ENCODE results near the gene PLCB4. TPM values are rescaled to one million over a fixed set of nuclear protein-coding genes. Genes with fewer than 3 reads are reported as not detected.

PLCB4 gene
- total RNA-seq, 1 donor from 2014 or later: 10.5 TPM

DNA sequence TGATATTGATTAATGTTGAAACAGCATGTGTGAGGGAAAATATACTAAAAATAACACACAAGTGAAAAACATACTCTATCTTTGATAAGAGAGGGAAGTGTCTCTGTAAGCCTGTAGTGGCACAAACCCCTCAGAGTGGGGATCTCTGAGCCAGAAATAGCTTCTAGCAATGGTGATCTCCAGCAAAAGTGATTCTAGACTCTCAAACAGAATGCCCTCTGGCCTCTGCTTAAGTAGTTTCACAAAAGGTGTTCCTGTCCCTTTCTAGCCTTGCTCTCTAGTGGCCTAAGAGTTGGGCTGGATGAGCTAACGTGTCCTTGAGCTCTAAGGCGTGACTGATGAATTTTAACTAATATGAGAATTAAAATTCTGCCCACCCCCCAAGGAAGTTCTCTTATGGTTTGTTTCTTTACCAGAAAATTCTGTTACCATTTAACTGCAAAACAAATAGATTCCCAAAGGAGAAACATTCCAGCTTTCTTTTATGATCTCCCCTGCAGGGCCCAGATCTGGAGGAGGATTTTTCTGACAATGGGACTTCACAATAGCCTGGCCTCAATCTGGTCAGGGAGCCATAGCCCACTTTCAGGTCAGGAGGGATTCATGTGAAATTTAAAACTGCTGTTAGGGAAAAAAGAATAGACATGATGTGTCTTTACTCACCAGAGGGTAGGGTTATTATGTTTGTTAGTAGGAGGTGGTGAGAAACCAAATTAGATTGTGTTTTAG lies 263.0 kb downstream of the PLCB4 start:
- Mint-ChIP-seq H3K27ac (ENCODE audit: unreplicated experiment) (no peak overlapping the region), H3K4me1 (ENCODE audit: unreplicated experiment) (peaks cover 3% of the 10 kb centered on the region), H3K27me3 (ENCODE audit: unreplicated experiment) (peaks cover 1% of the 10 kb centered on the region), H3K9me3 (ENCODE audit: unreplicated experiment) (no peaks in the 10 kb centered on the region), H3K36me3 (ENCODE audit: low read depth, unreplicated experiment) (no peaks in the 10 kb centered on the region), H3K4me3 (ENCODE audit: unreplicated experiment) (no peak overlapping the region)
- TF ChIP-seq, protein P1, sequence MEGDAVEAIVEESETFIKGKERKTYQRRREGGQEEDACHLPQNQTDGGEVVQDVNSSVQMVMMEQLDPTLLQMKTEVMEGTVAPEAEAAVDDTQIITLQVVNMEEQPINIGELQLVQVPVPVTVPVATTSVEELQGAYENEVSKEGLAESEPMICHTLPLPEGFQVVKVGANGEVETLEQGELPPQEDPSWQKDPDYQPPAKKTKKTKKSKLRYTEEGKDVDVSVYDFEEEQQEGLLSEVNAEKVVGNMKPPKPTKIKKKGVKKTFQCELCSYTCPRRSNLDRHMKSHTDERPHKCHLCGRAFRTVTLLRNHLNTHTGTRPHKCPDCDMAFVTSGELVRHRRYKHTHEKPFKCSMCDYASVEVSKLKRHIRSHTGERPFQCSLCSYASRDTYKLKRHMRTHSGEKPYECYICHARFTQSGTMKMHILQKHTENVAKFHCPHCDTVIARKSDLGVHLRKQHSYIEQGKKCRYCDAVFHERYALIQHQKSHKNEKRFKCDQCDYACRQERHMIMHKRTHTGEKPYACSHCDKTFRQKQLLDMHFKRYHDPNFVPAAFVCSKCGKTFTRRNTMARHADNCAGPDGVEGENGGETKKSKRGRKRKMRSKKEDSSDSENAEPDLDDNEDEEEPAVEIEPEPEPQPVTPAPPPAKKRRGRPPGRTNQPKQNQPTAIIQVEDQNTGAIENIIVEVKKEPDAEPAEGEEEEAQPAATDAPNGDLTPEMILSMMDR (IDR thresholded peaks at IDR 0.05; ENCODE audit: unreplicated experiment): no peak
- no peak for DNase-seq (ENCODE audit: low spot score)

DNA sequence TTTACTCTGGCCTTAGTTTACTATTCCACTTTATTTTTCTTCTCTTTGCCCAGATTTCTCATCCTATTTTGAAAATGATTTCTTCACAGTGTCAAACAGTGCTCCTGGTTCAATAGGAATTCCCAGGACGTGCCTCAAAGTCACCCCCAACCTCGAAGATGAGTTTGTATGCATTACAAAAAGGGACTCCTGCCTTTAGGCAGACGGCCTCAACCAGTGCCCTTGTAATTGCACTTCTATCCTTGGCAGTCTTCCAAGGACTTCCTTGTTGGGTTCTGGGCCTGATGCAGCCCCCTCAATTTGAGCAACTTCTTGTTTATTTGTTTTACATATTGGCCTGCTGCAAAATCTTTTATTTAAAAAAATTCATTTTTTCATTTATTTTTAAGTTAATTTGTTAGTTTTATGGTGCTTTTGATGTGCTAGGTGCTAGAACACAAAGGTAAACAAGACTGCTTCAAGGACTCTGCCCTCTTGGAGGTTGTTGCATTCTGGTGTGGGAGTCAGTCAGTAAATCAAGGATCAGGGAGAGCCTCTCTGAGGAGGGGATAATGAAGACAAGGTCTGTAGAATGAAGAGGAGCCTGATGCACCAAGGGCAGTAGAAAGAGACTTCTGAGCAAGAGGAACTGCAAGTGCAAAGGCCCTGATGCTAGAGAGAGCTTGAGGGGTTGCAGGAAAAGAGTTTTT lies 264.0 kb downstream of the PLCB4 start:
- Mint-ChIP-seq H3K4me3 (ENCODE audit: unreplicated experiment) (no peak overlapping the region), H3K27ac (ENCODE audit: unreplicated experiment) (no peak overlapping the region), H3K36me3 (ENCODE audit: low read depth, unreplicated experiment) (no peaks in the 10 kb centered on the region), H3K9me3 (ENCODE audit: unreplicated experiment) (no peaks in the 10 kb centered on the region), H3K4me1 (ENCODE audit: unreplicated experiment) (peaks cover 3% of the 10 kb centered on the region), H3K27me3 (ENCODE audit: unreplicated experiment) (peaks cover 1% of the 10 kb centered on the region)
- no peak for DNase-seq (ENCODE audit: low spot score)
- TF ChIP-seq, protein P1 (IDR thresholded peaks at IDR 0.05; ENCODE audit: unreplicated experiment): no peak

DNA sequence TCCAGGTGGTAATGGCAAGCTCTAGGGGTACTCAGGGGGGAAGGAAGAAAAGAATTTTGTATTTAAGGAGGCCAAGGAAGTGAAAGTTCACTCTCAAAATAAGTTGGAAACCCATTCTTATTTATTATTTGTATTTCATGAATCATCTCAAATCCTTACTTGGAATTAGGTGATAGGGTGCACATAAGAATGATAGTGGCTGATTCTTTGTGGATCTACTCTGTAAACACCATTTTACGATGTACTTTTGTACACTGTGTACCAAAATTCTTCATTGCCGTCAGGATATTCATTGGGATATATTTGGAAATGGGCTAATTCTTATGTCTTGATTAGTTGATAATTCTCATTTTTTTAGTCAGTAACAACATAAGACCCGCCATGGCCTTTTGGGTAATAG lies 266.0 kb downstream of the PLCB4 start:
- Mint-ChIP-seq H3K4me3 (ENCODE audit: unreplicated experiment) (no peak overlapping the region), H3K27me3 (ENCODE audit: unreplicated experiment) (no peaks in the 10 kb centered on the region), H3K27ac (ENCODE audit: unreplicated experiment) (no peak overlapping the region), H3K4me1 (ENCODE audit: unreplicated experiment) (peaks cover 3% of the 10 kb centered on the region), H3K9me3 (ENCODE audit: unreplicated experiment) (no peaks in the 10 kb centered on the region), H3K36me3 (ENCODE audit: low read depth, unreplicated experiment) (no peaks in the 10 kb centered on the region)
- no peak for DNase-seq (ENCODE audit: low spot score)
- TF ChIP-seq, protein P1 (IDR thresholded peaks at IDR 0.05; ENCODE audit: unreplicated experiment): no peak

DNA sequence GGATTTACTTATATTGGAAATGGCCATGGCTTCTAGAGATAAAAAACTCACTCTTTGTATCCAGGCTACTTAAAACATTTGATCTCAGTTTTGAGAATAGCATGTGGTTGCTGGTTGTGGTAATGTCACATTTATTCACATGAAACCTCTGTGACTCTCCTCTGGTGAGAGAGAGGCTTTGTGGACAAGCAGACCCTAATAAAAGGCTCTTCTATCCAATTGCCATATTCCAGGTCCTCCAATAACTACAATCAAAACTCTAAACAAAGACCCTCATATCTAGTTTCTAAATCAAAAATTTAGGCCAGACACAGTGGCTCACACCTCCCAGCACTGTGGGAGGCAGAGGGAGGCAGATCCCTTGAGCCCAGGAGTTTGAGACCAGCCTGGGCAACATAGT lies 269.2 kb downstream of the PLCB4 start:
- Mint-ChIP-seq H3K9me3 (ENCODE audit: unreplicated experiment) (no peaks in the 10 kb centered on the region), H3K4me1 (ENCODE audit: unreplicated experiment) (no peaks in the 10 kb centered on the region), H3K27ac (ENCODE audit: unreplicated experiment) (no peak overlapping the region), H3K27me3 (ENCODE audit: unreplicated experiment) (no peaks in the 10 kb centered on the region), H3K4me3 (ENCODE audit: unreplicated experiment) (no peak overlapping the region), H3K36me3 (ENCODE audit: low read depth, unreplicated experiment) (no peaks in the 10 kb centered on the region)
- TF ChIP-seq, protein P1 (IDR thresholded peaks at IDR 0.05; ENCODE audit: unreplicated experiment): no peak
- no peak for DNase-seq (ENCODE audit: low spot score)

- H3K4me1 Mint-ChIP-seq (ENCODE audit: unreplicated experiment): peaks cover 11% of the 10 kb centered on the region
- no peaks in the 10 kb centered on the region for H3K36me3 Mint-ChIP-seq (ENCODE audit: low read depth, unreplicated experiment)
- no peak overlapping the region for H3K27ac Mint-ChIP-seq (ENCODE audit: unreplicated experiment)
- H3K9me3 Mint-ChIP-seq (ENCODE audit: unreplicated experiment): no peaks in the 10 kb centered on the region
- TF ChIP-seq, protein P1 (IDR thresholded peaks at IDR 0.05; ENCODE audit: unreplicated experiment): no peak
- peaks cover 2% of the 10 kb centered on the region for H3K27me3 Mint-ChIP-seq (ENCODE audit: unreplicated experiment)
- no peak for DNase-seq (ENCODE audit: low spot score)
- H3K4me3 Mint-ChIP-seq (ENCODE audit: unreplicated experiment): no peak overlapping the region
These were observed 270.8 kb downstream of the PLCB4 start for GRCh38 chr20:9339708-9340107.

Data from endothelial cell (in vitro differentiated cells).